Adipocyte (in vitro differentiated cells): ENCODE data around the gene UBFD1.
"Not testable (repeated sequence)": the region's sequence is repeated elsewhere in the genome, so short reads cannot be mapped to it uniquely, and the experiment has no call there.

ENCODE experiments used
- DNase-seq: peaks from one replicate; pipeline ENCODE4 v3.0.0-alpha.2; 2015; ENCODE audit warnings: low read depth
- H3K27me3 ChIP-seq: replicated peaks from 2 replicates; pipeline ENCODE4 v1.7.0; 2013; ENCODE audit warnings: mild to moderate bottlenecking, low read length, moderate library complexity; ENCODE audit not compliant: control insufficient read depth, insufficient read depth
- H3K36me3 ChIP-seq: 2 replicates; pipeline ENCODE4 v1.7.0; 2013; ENCODE audit warnings: low read length, mild to moderate bottlenecking, moderate library complexity; ENCODE audit not compliant: control insufficient read depth, insufficient read depth, severe bottlenecking
- H3K4me1 ChIP-seq: 2 replicates; pipeline ENCODE4 v1.7.0; 2013; ENCODE audit warnings: mild to moderate bottlenecking, low read length, moderate library complexity; ENCODE audit not compliant: control insufficient read depth, insufficient read depth
- H3K4me3 ChIP-seq: 2 replicates; pipeline ENCODE4 v1.7.0; 2013; ENCODE audit warnings: mild to moderate bottlenecking, low read length, moderate library complexity
- H3K9ac ChIP-seq: 2 replicates; pipeline ENCODE4 v1.7.0; 2013; ENCODE audit warnings: mild to moderate bottlenecking, low read length, moderate library complexity
- H3K9me3 ChIP-seq: 2 replicates; pipeline ENCODE4 v1.7.0; 2013; ENCODE audit warnings: mild to moderate bottlenecking, low read length, moderate library complexity; ENCODE audit not compliant: control insufficient read depth

UBFD1 gene

GRCh38 chr16:23590181-23590580, 32.7 kb downstream of the UBFD1 start:
- DNase-seq, result no peak
- peaks cover 79% of the 10 kb centered on the region for H3K36me3 ChIP-seq
- H3K27me3 ChIP-seq, result no peaks in the 10 kb centered on the region
- H3K4me1 ChIP-seq, result peaks cover 18% of the 10 kb centered on the region
- no peak overlapping the region for H3K9ac ChIP-seq
- H3K4me3 ChIP-seq, result no peak overlapping the region
- H3K9me3 ChIP-seq, result no peaks in the 10 kb centered on the region

- Histone ChIP-seq H3K4me3 (peak overlapping the region; percentile 100), H3K9me3 (no peaks in the 10 kb centered on the region), H3K4me1 (peaks cover 12% of the 10 kb centered on the region), H3K27me3 (no peaks in the 10 kb centered on the region), H3K36me3 (peaks cover 42% of the 10 kb centered on the region), H3K9ac (no peak overlapping the region)
- no peak for DNase-seq
These were observed 36.7 kb downstream of the UBFD1 start for GRCh38 chr16:23594186-23594585.

DNA sequence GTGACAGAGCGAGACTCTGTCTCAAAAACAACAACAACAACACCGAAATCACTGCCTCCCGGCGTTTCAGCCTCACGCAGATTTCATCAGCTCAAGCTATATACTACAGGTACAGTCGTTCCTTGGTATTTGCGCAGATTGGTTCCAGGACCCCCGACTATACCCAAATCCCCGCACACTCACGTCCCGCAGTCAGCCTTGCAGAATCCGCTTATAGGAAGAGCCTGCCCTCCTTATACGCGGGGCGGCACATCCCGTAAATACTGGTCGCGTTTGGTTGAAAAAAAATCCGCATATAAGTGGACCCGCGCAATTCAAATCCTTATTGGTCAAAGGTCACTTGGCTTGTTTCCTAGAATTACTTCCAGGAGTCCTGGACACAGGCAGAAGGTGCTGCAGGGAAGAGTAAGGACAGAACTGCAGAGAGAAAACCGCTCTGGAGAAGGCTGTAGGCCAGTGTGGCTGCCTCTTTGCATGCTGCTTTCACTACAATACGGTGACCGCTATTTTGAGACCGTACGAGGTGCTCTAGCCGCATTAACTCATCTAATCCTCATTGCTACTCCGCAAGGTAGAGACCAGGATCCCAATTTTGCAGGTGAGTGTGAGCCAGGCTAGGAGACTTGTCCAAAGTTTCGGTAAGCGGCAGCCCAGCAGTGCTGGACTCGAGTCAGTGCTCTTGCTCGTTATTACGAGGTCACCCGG, 37.9 kb downstream of the UBFD1 start:
- Histone ChIP-seq H3K9me3 (no peaks in the 10 kb centered on the region), H3K27me3 (no peaks in the 10 kb centered on the region), H3K36me3 (peaks cover 31% of the 10 kb centered on the region), H3K4me1 (peaks cover 12% of the 10 kb centered on the region), H3K4me3 (peak overlapping the region; percentile 100), H3K9ac (peak overlapping the region; percentile 99)
- DNase-seq, result peak; percentile 15

- peaks cover 28% of the 10 kb centered on the region for H3K36me3 ChIP-seq
- peak; percentile 97 for DNase-seq
- H3K9me3 ChIP-seq, result no peaks in the 10 kb centered on the region
- H3K27me3 ChIP-seq, result no peaks in the 10 kb centered on the region
- peaks cover 12% of the 10 kb centered on the region for H3K4me1 ChIP-seq
- peak within 1 kb of the TSS; percentile 99 for H3K9ac ChIP-seq
- H3K4me3 ChIP-seq, result peak within 1 kb of the TSS; percentile 100
These were observed 38.6 kb downstream of the UBFD1 start, which contains the start of gene NDUFAB1 for GRCh38 chr16:23595951-23596720. TSS of gene NDUFAB1 (minus strand) at chr16:23596316. CDS start at chr16:23596290, 26 bp downstream.

GRCh38 chr16:23597003-23597756, 39.7 kb downstream of the UBFD1 start:
- Histone ChIP-seq H3K27me3 (no peaks in the 10 kb centered on the region), H3K4me1 (peaks cover 12% of the 10 kb centered on the region), H3K36me3 (peaks cover 24% of the 10 kb centered on the region), H3K9me3 (no peaks in the 10 kb centered on the region), H3K9ac (no peak overlapping the region), H3K4me3 (no peak overlapping the region)
- DNase-seq, result no peak

DNA sequence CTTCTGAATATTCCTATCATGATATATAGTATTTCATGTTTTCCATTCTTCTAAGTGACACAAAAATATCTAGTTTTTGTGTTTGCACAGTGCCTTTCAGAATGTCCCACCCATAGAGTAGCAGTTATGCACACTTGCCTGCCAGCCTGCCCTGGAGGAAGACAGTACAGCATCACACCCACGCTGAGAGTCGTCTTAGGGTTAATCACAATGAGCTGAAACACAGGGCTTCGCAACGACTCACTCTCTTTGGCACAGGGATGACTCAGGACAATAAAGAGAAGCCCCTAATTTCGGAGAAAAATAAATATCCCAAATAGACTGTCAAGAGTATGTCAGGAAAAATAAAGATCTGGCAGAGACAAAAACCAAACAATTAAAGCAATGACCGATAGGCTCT, 50.2 kb downstream of the UBFD1 start:
- Histone ChIP-seq H3K36me3 (peaks cover 54% of the 10 kb centered on the region), H3K9ac (no peak overlapping the region), H3K4me1 (no peaks in the 10 kb centered on the region), H3K27me3 (no peaks in the 10 kb centered on the region), H3K9me3 (no peaks in the 10 kb centered on the region), H3K4me3 (no peak overlapping the region)
- DNase-seq, result peak; percentile 15

DNA sequence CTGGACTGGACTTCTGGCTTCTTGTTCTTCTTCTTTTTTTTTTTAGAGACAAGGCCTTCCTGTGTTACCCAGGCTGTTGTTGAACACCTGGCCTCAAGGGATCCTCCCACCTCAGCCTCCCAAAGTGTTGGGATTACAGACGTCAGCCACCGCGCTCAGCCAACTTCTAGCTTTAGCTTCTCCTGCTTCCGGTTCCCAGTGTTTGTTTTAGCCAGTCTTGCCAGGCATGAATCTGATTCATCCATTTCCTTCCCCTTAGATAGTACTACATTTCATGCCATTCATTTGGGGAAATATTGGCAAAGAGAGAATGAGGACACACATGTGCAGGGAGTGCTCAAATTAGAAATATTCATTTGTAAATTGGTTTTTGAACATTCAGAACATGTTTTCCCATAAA, 50.7 kb downstream of the UBFD1 start:
- H3K9me3 ChIP-seq, result no peaks in the 10 kb centered on the region
- H3K36me3 ChIP-seq, result peaks cover 54% of the 10 kb centered on the region
- no peaks in the 10 kb centered on the region for H3K27me3 ChIP-seq
- H3K4me3 ChIP-seq, result no peak overlapping the region
- peak; percentile 14 for DNase-seq
- no peaks in the 10 kb centered on the region for H3K4me1 ChIP-seq
- H3K9ac ChIP-seq, result no peak overlapping the region

DNA sequence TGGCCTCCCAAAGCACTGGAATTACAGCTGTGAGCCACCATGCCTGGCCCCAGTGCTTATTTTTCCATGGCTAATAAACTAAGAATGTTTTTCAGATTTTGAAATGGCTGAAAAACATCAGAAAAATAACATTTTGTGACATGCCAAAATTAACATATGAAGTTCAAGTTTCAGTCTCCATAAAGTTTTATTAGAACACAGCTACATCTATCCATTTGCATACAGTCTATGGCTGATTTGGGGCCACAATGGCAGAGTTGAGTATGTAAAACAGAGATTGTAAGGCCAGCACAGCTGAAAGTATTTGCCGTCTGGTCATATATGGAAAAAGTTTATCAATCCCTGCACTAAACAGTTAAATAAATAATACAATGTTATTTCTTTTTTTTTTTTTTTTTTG, 52.4 kb downstream of the UBFD1 start:
- no peak overlapping the region for H3K9ac ChIP-seq
- no peak for DNase-seq
- H3K9me3 ChIP-seq, result no peaks in the 10 kb centered on the region
- H3K4me3 ChIP-seq, result no peak overlapping the region
- H3K27me3 ChIP-seq, result no peaks in the 10 kb centered on the region
- peaks cover 53% of the 10 kb centered on the region for H3K36me3 ChIP-seq
- no peaks in the 10 kb centered on the region for H3K4me1 ChIP-seq

DNA sequence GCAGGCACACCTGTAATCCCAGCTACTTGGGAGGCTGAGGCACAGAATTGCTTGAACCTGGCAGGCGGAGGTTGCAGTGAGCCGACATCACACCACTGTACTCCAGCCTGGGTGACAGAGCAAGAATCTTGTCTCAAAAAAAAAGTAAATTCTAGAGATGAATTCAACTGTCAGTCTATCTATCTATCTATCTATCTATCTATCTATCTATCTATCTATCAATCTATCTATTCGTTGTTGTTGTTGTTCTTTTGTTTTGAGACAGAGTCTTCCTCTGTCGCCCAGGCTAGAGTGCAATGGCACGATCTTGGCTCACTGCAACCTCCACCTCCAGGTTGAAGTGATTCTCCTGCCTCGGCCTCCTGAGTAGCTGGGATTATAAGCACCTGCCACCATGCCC, 53.4 kb downstream of the UBFD1 start:
- H3K4me1 ChIP-seq, H3K4me3 ChIP-seq, H3K9ac ChIP-seq, H3K9me3 ChIP-seq, DNase-seq, H3K27me3 ChIP-seq: not testable (repeated sequence)
- peaks cover 53% of the 10 kb centered on the region for H3K36me3 ChIP-seq

DNA sequence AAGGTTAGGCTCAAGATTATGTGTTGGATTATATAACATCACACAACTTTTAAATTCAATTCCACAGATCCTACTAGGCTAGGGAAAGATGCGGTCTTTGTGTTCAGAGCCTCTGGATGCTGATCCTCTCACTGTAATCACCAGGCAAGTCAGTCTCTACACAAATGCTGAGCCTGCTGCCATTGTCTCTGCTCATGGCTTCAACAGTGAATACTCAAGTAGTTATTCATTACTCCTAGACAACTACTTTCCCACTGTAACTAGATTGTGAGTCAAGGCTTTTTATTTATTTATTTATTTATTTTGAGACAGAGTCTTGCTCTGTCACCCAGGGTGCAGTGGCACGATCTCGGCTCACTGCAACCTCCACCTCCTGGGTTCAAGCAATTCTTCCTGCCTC, 54.4 kb downstream of the UBFD1 start:
- Histone ChIP-seq H3K9me3 (no peaks in the 10 kb centered on the region), H3K27me3 (no peaks in the 10 kb centered on the region), H3K9ac (no peak overlapping the region), H3K4me1 (no peaks in the 10 kb centered on the region), H3K4me3 (no peak overlapping the region), H3K36me3 (peaks cover 57% of the 10 kb centered on the region)
- no peak for DNase-seq

- H3K4me1 ChIP-seq, result no peaks in the 10 kb centered on the region
- no peak for DNase-seq
- H3K9ac ChIP-seq, result no peak overlapping the region
- H3K36me3 ChIP-seq, result peaks cover 80% of the 10 kb centered on the region
- no peaks in the 10 kb centered on the region for H3K9me3 ChIP-seq
- no peaks in the 10 kb centered on the region for H3K27me3 ChIP-seq
- H3K4me3 ChIP-seq, result no peak overlapping the region
These were observed 58.3 kb downstream of the UBFD1 start for GRCh38 chr16:23615805-23616204.
